Fibroblast of skin of left quadriceps (primary cell): ENCODE results near the gene CALN1.
A peak's percentile ranks its signal among the peaks of the same experiment; 100 is the strongest.
"Not testable (repeated sequence)": the region's sequence is repeated elsewhere in the genome, so short reads cannot be mapped to it uniquely, and the experiment has no call there.

Source experiments
- DNase-seq, 2 experiments: peaks; one replicate each; pipeline ENCODE4 v3.0.0-alpha.2; 2013; ENCODE audit warnings: low read depth in 2 of 2

CALN1 gene

GRCh38 chr7:72412121-72412618, at the start of gene CALN1:
Gene CALN1, minus strand, starts transcription at chr7:72412338.
- not testable (repeated sequence) for DNase-seq

GRCh38 chr7:72453471-72453870, 41.3 kb upstream of the CALN1 start:
- DNase-seq, result no peak

GRCh38 chr7:72447465-72448204, 35.5 kb upstream of the CALN1 start:
- no peak for DNase-seq

- no peak for DNase-seq
These were observed 34.7 kb upstream of the CALN1 start for GRCh38 chr7:72446591-72447462.

- no peak for DNase-seq
These were observed 34.0 kb upstream of the CALN1 start for GRCh38 chr7:72446131-72446530.

- no peak for DNase-seq
These were observed 33.4 kb upstream of the CALN1 start for GRCh38 chr7:72445580-72445979.

GRCh38 chr7:72445075-72445474, 32.9 kb upstream of the CALN1 start:
- no peak for DNase-seq

- no peak for DNase-seq
These were observed 32.1 kb upstream of the CALN1 start for GRCh38 chr7:72444026-72444776.

- peak; percentile 29 to 32 for DNase-seq
These were observed 29.7 kb upstream of the CALN1 start for GRCh38 chr7:72441791-72442190.

- no peak for DNase-seq
These were observed 26.4 kb upstream of the CALN1 start for GRCh38 chr7:72438491-72438890.

GRCh38 chr7:72437610-72438009, 25.5 kb upstream of the CALN1 start:
- no peak for DNase-seq

- DNase-seq, result no peak
These were observed 25.0 kb upstream of the CALN1 start for GRCh38 chr7:72437061-72437585.

GRCh38 chr7:72435925-72436480, 23.9 kb upstream of the CALN1 start:
- no peak for DNase-seq

- no peak for DNase-seq
These were observed 23.2 kb upstream of the CALN1 start for GRCh38 chr7:72435366-72435765.

GRCh38 chr7:72430531-72430930, 18.4 kb upstream of the CALN1 start:
- no peak for DNase-seq

- DNase-seq, result no peak
These were observed 17.2 kb upstream of the CALN1 start for GRCh38 chr7:72429316-72429715.

GRCh38 chr7:72416846-72417245, 4.7 kb upstream of the CALN1 start:
- DNase-seq, result no peak

- DNase-seq, result no peak
These were observed 3.4 kb upstream of the CALN1 start for GRCh38 chr7:72415586-72415985.

- DNase-seq, result no peak
These were observed 1.7 kb upstream of the CALN1 start for GRCh38 chr7:72413886-72414285.

GRCh38 chr7:72413290-72413689, 1.2 kb upstream of the CALN1 start:
- DNase-seq, result no peak

GRCh38 chr7:72411419-72411818, 719 bp downstream of the CALN1 start:
- no peak for DNase-seq

- DNase-seq, result no peak
These were observed 2.5 kb downstream of the CALN1 start for GRCh38 chr7:72409638-72410015.
